MM.1S (cell line): Measurements from ENCODE around the gene DNAJC15.

Experiments
- DNase-seq: peaks from one replicate; pipeline ENCODE4 v3.0.0-alpha.2; 2015
- H2AFZ ChIP-seq: fragments of 300-600 bp; sonication (generic); 2 replicates; pipeline ENCODE4 v1.6.0; 2016; ENCODE audit warnings: antibody characterized with exemption, low read length
- H3F3A ChIP-seq: fragments of 300-600 bp; sonication (generic); 2 replicates; pipeline ENCODE4 v1.6.1; 2016; ENCODE audit warnings: mild to moderate bottlenecking, antibody characterized with exemption, low read length, moderate library complexity, mixed read lengths; ENCODE audit not compliant: insufficient read depth
- H3K27ac ChIP-seq: fragments of 300-600 bp; sonication (generic); 2 replicates; pipeline ENCODE4 v1.5.1; 2016; ENCODE audit warnings: mild to moderate bottlenecking, low read length
- H3K27me3 ChIP-seq: fragments of 300-600 bp; sonication (generic); replicated peaks from 2 replicates; pipeline ENCODE4 v1.6.0; 2016; ENCODE audit warnings: low read length; ENCODE audit not compliant: insufficient read depth
- H3K36me3 ChIP-seq: fragments of 300-600 bp; sonication (generic); replicated peaks from 2 replicates; pipeline ENCODE4 v1.6.1; 2016; ENCODE audit warnings: mild to moderate bottlenecking, low read length, mixed read lengths; ENCODE audit not compliant: insufficient read depth
- H3K4me1 ChIP-seq: fragments of 300-600 bp; sonication (generic); 2 replicates; pipeline ENCODE4 v1.6.1; 2016; ENCODE audit warnings: low read length, mixed read lengths
- H3K4me2 ChIP-seq: fragments of 300-600 bp; sonication (generic); 2 replicates; pipeline ENCODE4 v1.6.0; 2016; ENCODE audit warnings: low read depth, low read length
- H3K4me3 ChIP-seq: fragments of 300-600 bp; sonication (generic); 2 replicates; pipeline ENCODE4 v1.5.1; 2016; ENCODE audit warnings: low read length, mixed read lengths
- H3K79me2 ChIP-seq: fragments of 300-600 bp; sonication (generic); 2 replicates; pipeline ENCODE4 v1.6.1; 2016; ENCODE audit warnings: mixed run types, low read length, mixed read lengths
- H3K9ac ChIP-seq: fragments of 300-600 bp; sonication (generic); 2 replicates; pipeline ENCODE4 v1.6.1; 2016; ENCODE audit warnings: low read length, mixed read lengths
- H3K9me2 ChIP-seq: fragments of 300-600 bp; sonication (generic); replicated peaks from 2 replicates; pipeline ENCODE4 v1.6.1; 2016; ENCODE audit warnings: mild to moderate bottlenecking, low read length, mixed read lengths; ENCODE audit not compliant: insufficient read depth
- H3K9me3 ChIP-seq: fragments of 300-600 bp; sonication (generic); replicated peaks from 2 replicates; pipeline ENCODE4 v1.6.1; 2016; ENCODE audit warnings: mild to moderate bottlenecking, low read length, mixed read lengths; ENCODE audit not compliant: insufficient read depth
- H4K20me1 ChIP-seq: fragments of 300-600 bp; sonication (generic); 2 replicates; pipeline ENCODE4 v1.6.1; 2016; ENCODE audit warnings: mild to moderate bottlenecking, low read length, moderate library complexity, mixed read lengths; ENCODE audit not compliant: insufficient read depth
- EZH2 ChIP-seq: fragments of 300-600 bp; sonication (generic); optimal IDR thresholded peaks from 2 replicates; pipeline ENCODE3; 2017; ENCODE audit warnings: low read depth, mild to moderate bottlenecking, antibody characterized with exemption, low read length, mixed read lengths
- EZH2phosphoT487 ChIP-seq: fragments of 300-600 bp; sonication (generic); IDR thresholded peaks from 2 replicates; pipeline ENCODE4 v1.6.1; 2018; ENCODE audit warnings: antibody characterized with exemption, low read length
- TF ChIP-seq, protein P1 (sequence below): fragments of 300-600 bp; sonication (generic); IDR thresholded peaks from 2 replicates; pipeline ENCODE4 v1.5.1; 2016; ENCODE audit warnings: antibody characterized with exemption, low read length, mixed read lengths

DNAJC15 gene

GRCh38 chr13:43133792-43134191 lies 110.4 kb downstream of the DNAJC15 start:
- H3K4me2 ChIP-seq = no peak overlapping the region

DNA sequence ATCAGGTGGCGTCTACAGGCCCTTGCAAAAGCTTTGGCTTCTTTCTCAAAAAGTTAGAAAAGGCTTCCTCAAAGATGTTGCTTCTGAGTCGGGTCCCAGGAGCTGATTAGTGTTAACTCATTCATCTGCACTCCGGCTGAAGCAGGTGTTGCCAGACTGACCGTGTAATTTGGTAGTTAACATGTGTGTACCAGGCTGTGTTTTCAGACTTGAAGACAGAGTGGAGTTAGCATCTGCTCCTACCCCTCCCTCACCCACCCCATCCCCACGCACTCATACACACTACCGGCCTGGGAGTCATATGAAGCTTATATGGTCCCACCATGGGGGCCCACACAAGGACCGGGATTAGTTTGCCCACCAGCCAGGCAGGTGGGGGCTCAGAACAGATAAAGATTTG lies 111.5 kb downstream of the DNAJC15 start:
- no peaks in the 10 kb centered on the region for H3F3A ChIP-seq
- H3K27me3 ChIP-seq = no peaks in the 10 kb centered on the region
- no peaks in the 10 kb centered on the region for H3K9me2 ChIP-seq
- H3K36me3 ChIP-seq = no peaks in the 10 kb centered on the region
- no peak overlapping the region for H2AFZ ChIP-seq
- no peak overlapping the region for H3K9ac ChIP-seq
- no peaks in the 10 kb centered on the region for H3K79me2 ChIP-seq
- no peak overlapping the region for H3K27ac ChIP-seq
- TF ChIP-seq, protein P1, sequence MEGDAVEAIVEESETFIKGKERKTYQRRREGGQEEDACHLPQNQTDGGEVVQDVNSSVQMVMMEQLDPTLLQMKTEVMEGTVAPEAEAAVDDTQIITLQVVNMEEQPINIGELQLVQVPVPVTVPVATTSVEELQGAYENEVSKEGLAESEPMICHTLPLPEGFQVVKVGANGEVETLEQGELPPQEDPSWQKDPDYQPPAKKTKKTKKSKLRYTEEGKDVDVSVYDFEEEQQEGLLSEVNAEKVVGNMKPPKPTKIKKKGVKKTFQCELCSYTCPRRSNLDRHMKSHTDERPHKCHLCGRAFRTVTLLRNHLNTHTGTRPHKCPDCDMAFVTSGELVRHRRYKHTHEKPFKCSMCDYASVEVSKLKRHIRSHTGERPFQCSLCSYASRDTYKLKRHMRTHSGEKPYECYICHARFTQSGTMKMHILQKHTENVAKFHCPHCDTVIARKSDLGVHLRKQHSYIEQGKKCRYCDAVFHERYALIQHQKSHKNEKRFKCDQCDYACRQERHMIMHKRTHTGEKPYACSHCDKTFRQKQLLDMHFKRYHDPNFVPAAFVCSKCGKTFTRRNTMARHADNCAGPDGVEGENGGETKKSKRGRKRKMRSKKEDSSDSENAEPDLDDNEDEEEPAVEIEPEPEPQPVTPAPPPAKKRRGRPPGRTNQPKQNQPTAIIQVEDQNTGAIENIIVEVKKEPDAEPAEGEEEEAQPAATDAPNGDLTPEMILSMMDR = no peak
- TF ChIP-seq EZH2phosphoT487 = no peak
- TF ChIP-seq EZH2 = no peak
- no peaks in the 10 kb centered on the region for H3K9me3 ChIP-seq
- no peak overlapping the region for H3K4me2 ChIP-seq
- H3K4me3 ChIP-seq = no peak overlapping the region
- H4K20me1 ChIP-seq = no peaks in the 10 kb centered on the region
- DNase-seq = no peak
- no peaks in the 10 kb centered on the region for H3K4me1 ChIP-seq

More at GRCh38 chr13:43133792-43134191, 110.4 kb downstream of the DNAJC15 start:
- Histone ChIP-seq H3K9me3 (no peaks in the 10 kb centered on the region), H3K79me2 (no peaks in the 10 kb centered on the region), H2AFZ (no peak overlapping the region), H3K9ac (no peak overlapping the region), H4K20me1 (no peaks in the 10 kb centered on the region), H3F3A (no peaks in the 10 kb centered on the region), H3K4me1 (no peaks in the 10 kb centered on the region), H3K36me3 (no peaks in the 10 kb centered on the region), H3K4me3 (no peak overlapping the region), H3K9me2 (no peaks in the 10 kb centered on the region), H3K27me3 (no peaks in the 10 kb centered on the region), H3K27ac (no peak overlapping the region)
- no peak for DNase-seq
- TF ChIP-seq EZH2phosphoT487 (no peak), EZH2 (no peak)
- TF ChIP-seq, protein P1 = no peak

- Histone ChIP-seq H3K27me3 (no peaks in the 10 kb centered on the region), H3K9me3 (no peaks in the 10 kb centered on the region), H2AFZ (no peak overlapping the region), H3K27ac (no peak overlapping the region), H3K36me3 (no peaks in the 10 kb centered on the region), H3K79me2 (no peaks in the 10 kb centered on the region), H3K9me2 (no peaks in the 10 kb centered on the region), H3F3A (no peaks in the 10 kb centered on the region), H3K4me3 (no peak overlapping the region), H4K20me1 (no peaks in the 10 kb centered on the region), H3K9ac (no peak overlapping the region), H3K4me1 (no peaks in the 10 kb centered on the region), H3K4me2 (no peak overlapping the region)
- DNase-seq = no peak
- TF ChIP-seq EZH2 (no peak), EZH2phosphoT487 (no peak)
- TF ChIP-seq, protein P1 = no peak
Observed at GRCh38 chr13:43135516-43135915, 112.1 kb downstream of the DNAJC15 start.
